ENCODE results near the gene DCC. TPM values are rescaled to one million over a fixed set of nuclear protein-coding genes. Genes with fewer than 3 reads are reported as not detected.

Gene DCC
- total RNA-seq, 3 donors from 2014 or later, result under 0.01 to 1.6 (median 0.15) TPM

DNA sequence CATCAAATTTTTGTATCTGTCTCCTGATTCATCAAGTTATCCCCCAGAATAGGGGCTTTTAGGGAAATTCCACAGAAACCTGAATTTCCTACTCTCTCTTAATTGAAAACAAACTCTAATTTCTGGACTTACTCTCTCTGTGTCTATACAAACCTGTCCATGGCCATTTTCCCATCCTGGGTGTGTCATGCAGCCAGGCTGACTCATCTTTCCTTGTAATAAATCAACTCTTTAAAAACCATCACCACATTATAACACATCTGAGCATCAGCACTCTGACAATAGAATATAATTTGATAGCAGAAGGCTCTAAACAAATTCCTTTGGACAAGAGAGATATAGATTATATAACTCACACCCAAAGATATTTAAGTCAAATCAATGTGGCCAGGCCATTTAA lies 610.2 kb downstream of the DCC start:
- Histone ChIP-seq H3K4me3 (no peak overlapping the region), H3K27ac (no peak overlapping the region), H3K27me3 (no peaks in the 10 kb centered on the region), H3K36me3 (no peaks in the 10 kb centered on the region), H3K4me1 (no peaks in the 10 kb centered on the region), H3K9me3 (no peaks in the 10 kb centered on the region)
- intact Hi-C loops (cut with DNase I; ENCODE audit: low total_unique reads), result no loop called here
- DNase-seq (ENCODE audit: low spot score in 2 of 2), result no peak
- TF ChIP-seq CTCF (IDR thresholded peaks at IDR 0.05), result no peak
- no peak for TF ChIP-seq POLR2AphosphoS5 (IDR thresholded peaks at IDR 0.05)
- TF ChIP-seq POLR2A (IDR thresholded peaks at IDR 0.05), result no peak

GRCh38 chr18:52953387-52953786 lies 613.4 kb downstream of the DCC start:
- intact Hi-C loops (cut with DNase I; ENCODE audit: low total_unique reads), result no loop called here
- no peaks in the 10 kb centered on the region for H3K27me3 ChIP-seq
- no peak overlapping the region for H3K27ac ChIP-seq
- no peaks in the 10 kb centered on the region for H3K36me3 ChIP-seq
- TF ChIP-seq POLR2AphosphoS5 (IDR thresholded peaks at IDR 0.05), result no peak
- H3K4me1 ChIP-seq, result no peaks in the 10 kb centered on the region
- no peaks in the 10 kb centered on the region for H3K9me3 ChIP-seq
- DNase-seq (ENCODE audit: low spot score in 2 of 2), result no peak
- no peak overlapping the region for H3K4me3 ChIP-seq

DNA sequence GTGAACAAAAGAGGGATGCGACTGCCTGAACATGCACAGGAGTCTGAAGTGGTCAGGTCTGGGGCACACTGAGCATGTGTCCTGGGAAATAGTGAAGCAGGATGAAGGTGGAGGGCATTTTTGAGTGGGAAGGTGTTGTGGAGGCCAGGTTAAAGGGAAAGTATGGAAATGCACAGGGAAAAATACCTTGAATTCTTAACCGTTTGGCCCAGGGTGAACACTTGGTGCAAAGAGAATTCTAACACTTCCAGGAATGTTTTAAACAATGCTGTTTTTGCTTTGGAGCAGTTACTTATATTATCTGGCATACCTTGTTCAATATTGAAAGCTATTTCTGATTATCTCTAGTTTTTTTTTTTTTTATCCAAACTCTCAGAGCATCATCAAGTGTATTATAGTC lies 623.5 kb downstream of the DCC start:
- no peak for DNase-seq (ENCODE audit: low spot score in 2 of 2)
- Histone ChIP-seq H3K4me3 (no peak overlapping the region), H3K36me3 (no peaks in the 10 kb centered on the region), H3K4me1 (no peaks in the 10 kb centered on the region), H3K27ac (no peak overlapping the region), H3K27me3 (no peaks in the 10 kb centered on the region), H3K9me3 (peaks cover 0 to 5% of the 10 kb centered on the region in 2 donors)
- no peak for TF ChIP-seq POLR2AphosphoS5 (IDR thresholded peaks at IDR 0.05)
- no peak for TF ChIP-seq POLR2A (IDR thresholded peaks at IDR 0.05)
- intact Hi-C loops (cut with DNase I; ENCODE audit: low total_unique reads), result no loop called here

GRCh38 chr18:52970686-52971085 lies 630.7 kb downstream of the DCC start:
- no peaks in the 10 kb centered on the region for H3K27me3 ChIP-seq
- no peak overlapping the region for H3K4me3 ChIP-seq
- H3K27ac ChIP-seq, result no peak overlapping the region
- intact Hi-C loops (cut with DNase I; ENCODE audit: low total_unique reads), result no loop called here
- H3K9me3 ChIP-seq, result no peaks in the 10 kb centered on the region
- no peak for TF ChIP-seq CTCF (IDR thresholded peaks at IDR 0.05)
- no peak for TF ChIP-seq POLR2AphosphoS5 (IDR thresholded peaks at IDR 0.05)
- no peak for TF ChIP-seq POLR2A (IDR thresholded peaks at IDR 0.05)
- DNase-seq (ENCODE audit: low spot score in 2 of 2), result no peak
- no peaks in the 10 kb centered on the region for H3K36me3 ChIP-seq
- H3K4me1 ChIP-seq, result no peaks in the 10 kb centered on the region

DNA sequence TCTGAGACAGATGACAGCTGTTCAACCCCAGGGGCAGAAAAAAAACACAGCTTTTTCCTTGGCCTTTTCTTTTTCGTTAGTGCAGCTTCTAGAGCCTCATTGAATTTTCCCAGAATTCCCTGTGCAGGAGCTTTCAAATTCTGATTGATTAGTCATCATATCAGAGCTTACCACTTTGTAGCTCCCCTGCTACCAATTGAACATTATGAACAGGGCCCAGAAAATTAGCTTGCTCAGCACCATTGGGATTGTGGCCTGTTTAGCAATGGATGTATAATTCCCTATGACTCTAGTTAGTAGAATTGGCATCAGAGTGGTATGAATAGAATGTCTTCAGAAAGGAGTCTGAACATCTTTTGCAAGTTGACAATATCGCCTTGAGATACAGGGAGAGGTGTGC lies 631.1 kb downstream of the DCC start:
- Histone ChIP-seq H3K36me3 (no peaks in the 10 kb centered on the region), H3K27me3 (no peaks in the 10 kb centered on the region), H3K27ac (no peak overlapping the region), H3K9me3 (no peaks in the 10 kb centered on the region), H3K4me1 (no peaks in the 10 kb centered on the region), H3K4me3 (no peak overlapping the region)
- TF ChIP-seq POLR2AphosphoS5 (IDR thresholded peaks at IDR 0.05) (no peak), CTCF (IDR thresholded peaks at IDR 0.05) (no peak), POLR2A (IDR thresholded peaks at IDR 0.05) (no peak)
- intact Hi-C loops (cut with DNase I; ENCODE audit: low total_unique reads), result no loop called here
- DNase-seq (ENCODE audit: low spot score in 2 of 2), result no peak

- no peak for DNase-seq (ENCODE audit: low spot score in 2 of 2)
- intact Hi-C loops (cut with DNase I; ENCODE audit: low total_unique reads), result no loop called here
- no peaks in the 10 kb centered on the region for H3K9me3 ChIP-seq
- no peak overlapping the region for H3K27ac ChIP-seq
- TF ChIP-seq POLR2AphosphoS5 (IDR thresholded peaks at IDR 0.05), result no peak
- TF ChIP-seq CTCF (IDR thresholded peaks at IDR 0.05), result no peak
- TF ChIP-seq POLR2A (IDR thresholded peaks at IDR 0.05), result no peak
- no peaks in the 10 kb centered on the region for H3K4me1 ChIP-seq
- H3K4me3 ChIP-seq, result no peak overlapping the region
- no peaks in the 10 kb centered on the region for H3K36me3 ChIP-seq
- no peaks in the 10 kb centered on the region for H3K27me3 ChIP-seq
These were observed 639.9 kb downstream of the DCC start for GRCh38 chr18:52979892-52980291.
